K562 (cell line): ENCODE measurements around the gene PGBD1. TPM values are rescaled to one million over a fixed set of nuclear protein-coding genes. Genes with fewer than 3 reads are reported as not detected.

Source experiments
- C11orf30 ChIP-seq: fragments of 450-650 bp; IDR thresholded peaks from 2 replicates; pipeline ENCODE4 v1.6.1; 2016; ENCODE audit warnings: low read depth, mild to moderate bottlenecking
- DACH1 ChIP-seq: fragments of 450-650 bp; IDR thresholded peaks from 2 replicates; pipeline ENCODE4 v1.6.1; 2018; ENCODE audit not compliant: partially characterized antibody
- IRF1 ChIP-seq: sonication (generic); formaldehyde crosslinking; IDR thresholded peaks from 2 replicates; pipeline ENCODE4 v1.8.0; 2022; ENCODE audit warnings: missing genetic modification reagents, mild to moderate bottlenecking, borderline replicate concordance
- NKRF ChIP-seq: fragments of 450-650 bp; IDR thresholded peaks from 2 replicates; pipeline ENCODE4 v1.6.1; 2016; ENCODE audit warnings: borderline replicate concordance
- RAD51 ChIP-seq: fragments of 450-650 bp; IDR thresholded peaks from 2 replicates; pipeline ENCODE4 v1.7.1; 2016; ENCODE audit warnings: low read depth, mild to moderate bottlenecking, borderline replicate concordance
- RBM15 ChIP-seq: fragments of 200-400 bp; formaldehyde crosslinking; IDR thresholded peaks from 2 replicates; pipeline ENCODE4 v1.6.1; 2018; ENCODE audit warnings: mild to moderate bottlenecking, low read length, moderate library complexity; ENCODE audit not compliant: insufficient read depth
- SIN3A ChIP-seq, 2 experiments: fragments of 150-350 bp in 1 of 2; IDR thresholded peaks; 2 replicates each; pipeline ENCODE4 v1.6.1; 2011 to 2016; ENCODE audit warnings: borderline replicate concordance in 2 of 2, low read depth in 2 of 2, low read length in 2 of 2, mild to moderate bottlenecking in 2 of 2, moderate library complexity in 2 of 2; ENCODE audit not compliant: control insufficient read depth in 1 of 2
- SLC30A9 ChIP-seq: fragments of 250-450 bp; sonication (Bioruptor Pico); IDR thresholded peaks from 2 replicates; pipeline ENCODE4 v1.8.0; 2022; ENCODE audit warnings: mild to moderate bottlenecking, moderate library complexity
- SMAD1 ChIP-seq: fragments of 150-350 bp; IDR thresholded peaks from 2 replicates; pipeline ENCODE4 v1.6.1; 2014; ENCODE audit warnings: low read length, low read depth; ENCODE audit not compliant: partially characterized antibody
- STAT5B ChIP-seq: fragments of 250-450 bp; sonication (Bioruptor Pico); IDR thresholded peaks from 2 replicates; pipeline ENCODE4 v1.8.0; 2021; ENCODE audit warnings: mild to moderate bottlenecking, inconsistent platforms
- TEAD1 ChIP-seq, 2 experiments: fragments of 450-650 bp in 1 of 2; sonication (generic) in 1 of 2; formaldehyde crosslinking; IDR thresholded peaks; 2 replicates each; pipeline versions ENCODE4 v1.4.0 to v1.8.0; 2020 to 2022; ENCODE audit warnings: mild to moderate bottlenecking in 2 of 2, missing genetic modification reagents in 1 of 2
- TRIM25 ChIP-seq: fragments of 450-650 bp; IDR thresholded peaks from 2 replicates; pipeline ENCODE4 v1.7.0; 2016; ENCODE audit warnings: borderline replicate concordance
- U2AF1 ChIP-seq: fragments of 200-400 bp; formaldehyde crosslinking; optimal IDR thresholded peaks from 2 replicates; pipeline ENCODE3; 2017; ENCODE audit warnings: mild to moderate bottlenecking, low read depth, low read length, moderate library complexity
- ZBTB34 ChIP-seq: fragments of 250-450 bp; sonication (Bioruptor Pico); IDR thresholded peaks from 2 replicates; pipeline ENCODE4 v1.8.0; 2021; ENCODE audit warnings: mild to moderate bottlenecking, moderate library complexity
- ZNF41 ChIP-seq: fragments of 250-450 bp; sonication (Bioruptor Pico); conservative IDR thresholded peaks from 2 replicates; pipeline ENCODE4 v1.4.0; 2020; ENCODE audit warnings: mild to moderate bottlenecking
- ZNF586 ChIP-seq: fragments of 450-650 bp; formaldehyde crosslinking; conservative IDR thresholded peaks from 2 replicates; pipeline ENCODE4 v1.4.0; 2020; ENCODE audit warnings: mild to moderate bottlenecking, moderate library complexity
- ZNF77 ChIP-seq: fragments of 250-450 bp; sonication (Bioruptor Pico); IDR thresholded peaks from 2 replicates; pipeline ENCODE4 v1.5.0; 2020
- ZSCAN32 ChIP-seq: fragments of 450-650 bp; formaldehyde crosslinking; IDR thresholded peaks from 2 replicates; pipeline ENCODE4 v1.4.0; 2020; ENCODE audit warnings: mild to moderate bottlenecking, moderate library complexity
- polyA plus RNA-seq, 8 experiments: library from polyadenylated mRNA; depleted of rRNA in 4 of 8; stranded (reverse) in 5 of 8; unstranded in 3 of 8; fragments of >200 nt; fragmentation: Nextera tagmentation in 2 of 8; fragmentation: Illumina TruSeq in 1 of 8; extraction: Ambion mirVana in 2 of 8; extraction: Trizol in 1 of 8; gene quantifications; 2 replicates each; pipeline versions ENCODE4 v1.2.1 to v1.2.3, GENCODE V29; 2011 to 2014; ENCODE audit warnings: inconsistent platforms in 1 of 8, missing spikeins in 1 of 8
- total RNA-seq, 7 experiments: library from RNA; depleted of rRNA in 6 of 7; stranded (reverse); fragments of >200 nt in 6 of 7; fragmentation: Illumina TruSeq in 2 of 7; extraction: Trizol in 2 of 7; gene quantifications; 2 replicates each; pipeline versions ENCODE4 v1.2.1 to v1.2.3, GENCODE V29; 2011 to 2021; ENCODE audit warnings: low replicate concordance in 1 of 7

PGBD1 gene
- total and polyA plus RNA-seq, 9 of the 15 experiments (the other 6 are each of a cell fraction or from before 2014, with no cell fraction given): 3.3 to 9.0 (median 7.3) TPM

- no peak for TF ChIP-seq ZBTB34 (CRISPR knock-in tag)
- no peak for TF ChIP-seq RAD51
- no peak for TF ChIP-seq SLC30A9
- TF ChIP-seq SMAD1: no peak
- no peak for TF ChIP-seq ZNF77 (CRISPR knock-in tag)
- no peak for TF ChIP-seq NKRF
- TF ChIP-seq C11orf30: peak; percentile 56; the same call in 1 of the 2 replicates
- no peak for TF ChIP-seq STAT5B (CRISPR knock-in tag)
- TF ChIP-seq ZNF586 (CRISPR knock-in tag): no peak
- TF ChIP-seq TEAD1 (CRISPR knock-in tag; IDR thresholded peaks at IDR 0.05): no peak
- no peak for TF ChIP-seq IRF1 (CRISPR knock-in tag)
- no peak for TF ChIP-seq ZNF41 (CRISPR knock-in tag)
- TF ChIP-seq DACH1: no peak
- TF ChIP-seq TRIM25: no peak
- TF ChIP-seq RBM15: no peak
- no peak for TF ChIP-seq SIN3A (IDR thresholded peaks at IDR 0.05; ENCODE audit: borderline replicate concordance in 2 of 2, control insufficient read depth in 1 of 2, low read depth in 2 of 2, low read length in 2 of 2)
- TF ChIP-seq U2AF1: no peak
- TF ChIP-seq ZSCAN32 (CRISPR knock-in tag): no peak
Measured at GRCh38 chr6:28280595-28281287, 631 bp upstream of the PGBD1 start (continued).
